GM03348 (cell line): ENCODE data around the gene UBALD1.

Experiments used
- DNase-seq: peaks from one replicate; pipeline ENCODE4 v3.0.0; 2012; ENCODE audit warnings: low spot score

The UBALD1 gene

DNA sequence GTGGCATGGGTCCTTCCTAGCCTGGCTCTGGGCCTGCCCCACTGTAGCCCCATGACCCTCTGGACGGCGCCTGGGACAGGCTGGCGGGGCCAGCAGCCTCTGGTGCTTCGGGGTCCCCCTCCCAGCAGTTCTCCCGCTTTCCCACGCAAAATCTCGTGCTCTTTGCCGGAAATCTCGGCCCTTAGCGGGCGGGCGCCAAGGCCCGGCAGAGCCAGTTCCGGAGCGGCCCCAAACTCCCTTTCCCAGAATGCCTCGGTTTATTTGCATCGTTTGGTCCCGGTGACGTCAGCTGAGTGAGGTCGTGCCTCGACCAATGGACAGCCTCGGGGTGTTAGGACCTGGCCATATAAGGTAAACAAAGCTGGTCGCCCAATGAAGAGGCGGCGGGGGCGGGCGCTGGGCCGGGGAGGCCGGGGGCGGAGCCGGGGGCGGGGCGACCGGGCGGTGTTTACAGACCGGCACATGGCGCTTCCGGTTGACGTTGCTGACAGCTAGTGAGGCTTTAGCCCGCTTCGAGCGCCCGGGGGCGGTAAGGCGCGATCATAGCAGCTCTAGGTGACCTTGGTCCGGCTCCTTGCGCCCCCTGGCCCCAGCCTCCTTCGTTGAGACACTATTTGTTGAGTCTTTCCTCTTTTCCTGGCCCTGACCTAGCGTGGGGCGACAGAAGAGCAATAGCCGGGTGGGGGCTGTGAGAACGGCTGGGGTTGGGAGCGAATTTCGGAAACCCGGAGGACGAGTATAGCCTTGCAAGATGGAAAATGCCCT, 1.5 kb upstream of the UBALD1 start:
- DNase-seq: peak; percentile 99

DNA sequence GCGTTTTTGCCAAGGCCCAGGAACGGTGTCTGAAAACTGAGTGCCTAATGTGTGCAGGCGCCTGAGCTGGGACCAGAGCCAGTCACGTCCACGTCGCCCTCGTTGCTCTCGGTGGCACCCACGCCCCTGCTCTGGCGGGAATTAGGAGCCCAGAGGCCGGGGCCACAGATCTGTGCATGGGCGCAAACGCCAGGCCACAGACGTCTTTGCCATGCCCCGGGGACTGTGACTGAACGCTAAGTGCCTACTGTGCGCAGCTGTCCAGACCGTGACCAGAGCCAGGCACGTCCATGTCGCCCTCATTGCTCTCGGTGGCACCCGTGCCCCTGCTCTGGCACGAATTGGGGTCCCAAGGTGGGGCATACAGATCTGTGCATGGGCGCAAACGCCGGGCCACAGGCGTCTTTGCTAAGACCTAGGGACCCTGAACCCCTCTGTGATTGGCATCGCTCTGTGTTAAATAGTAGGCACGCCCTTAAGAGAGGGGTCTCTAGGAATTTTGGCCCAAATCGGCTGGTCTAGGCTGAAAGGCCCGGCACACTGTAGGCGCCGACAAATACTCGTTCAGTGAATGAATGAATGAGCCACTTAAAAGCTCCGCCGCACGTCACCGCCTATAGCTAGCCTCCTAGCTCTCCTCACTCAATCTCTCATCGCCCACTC, 827 bp upstream of the UBALD1 start:
- DNase-seq: no peak

DNA sequence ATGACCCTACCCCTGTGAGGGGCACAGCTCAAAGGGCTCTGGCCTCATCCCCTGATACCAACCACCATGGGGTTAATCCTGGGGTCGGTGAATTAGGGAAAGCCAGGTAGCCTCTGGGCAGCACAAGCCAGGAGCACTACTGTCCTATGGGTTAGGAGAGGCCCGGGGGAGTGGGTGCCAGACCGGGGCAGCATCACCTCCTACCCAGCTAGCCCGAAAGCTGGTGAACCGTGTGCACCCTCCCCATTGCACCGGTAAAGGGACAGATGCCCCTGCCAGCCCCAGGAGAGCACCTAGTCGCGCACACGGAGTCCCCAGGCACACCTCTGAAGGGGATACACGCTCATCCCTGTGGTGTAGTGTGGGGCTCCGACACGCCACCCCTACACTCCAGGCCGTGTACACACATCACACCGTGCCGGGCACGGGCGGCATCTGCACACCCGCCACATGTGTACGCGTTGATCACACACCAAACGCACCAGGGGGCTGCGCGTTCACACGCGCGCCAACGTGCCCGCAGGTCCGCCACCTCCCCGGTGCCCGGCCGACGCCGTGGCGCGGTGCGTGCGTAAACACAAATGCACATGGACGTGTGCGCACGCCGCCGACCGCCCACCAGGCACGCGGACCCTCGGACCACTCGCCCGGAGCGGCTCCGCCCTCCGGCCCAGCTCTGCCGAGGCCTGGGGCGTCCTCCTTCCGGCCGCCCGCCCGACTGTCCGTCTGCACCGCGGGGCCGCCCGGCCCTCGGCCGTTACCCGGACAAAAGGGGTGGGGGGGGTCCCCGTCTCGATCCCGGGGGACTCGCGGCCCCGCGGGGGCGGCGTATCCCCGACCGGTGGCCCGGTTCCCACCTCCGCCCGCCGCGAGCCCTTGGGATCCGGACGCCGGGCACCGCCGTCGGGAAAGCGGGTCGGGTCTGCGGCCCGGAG, 785 bp downstream of the UBALD1 start:
- DNase-seq: peak; percentile 74

DNA sequence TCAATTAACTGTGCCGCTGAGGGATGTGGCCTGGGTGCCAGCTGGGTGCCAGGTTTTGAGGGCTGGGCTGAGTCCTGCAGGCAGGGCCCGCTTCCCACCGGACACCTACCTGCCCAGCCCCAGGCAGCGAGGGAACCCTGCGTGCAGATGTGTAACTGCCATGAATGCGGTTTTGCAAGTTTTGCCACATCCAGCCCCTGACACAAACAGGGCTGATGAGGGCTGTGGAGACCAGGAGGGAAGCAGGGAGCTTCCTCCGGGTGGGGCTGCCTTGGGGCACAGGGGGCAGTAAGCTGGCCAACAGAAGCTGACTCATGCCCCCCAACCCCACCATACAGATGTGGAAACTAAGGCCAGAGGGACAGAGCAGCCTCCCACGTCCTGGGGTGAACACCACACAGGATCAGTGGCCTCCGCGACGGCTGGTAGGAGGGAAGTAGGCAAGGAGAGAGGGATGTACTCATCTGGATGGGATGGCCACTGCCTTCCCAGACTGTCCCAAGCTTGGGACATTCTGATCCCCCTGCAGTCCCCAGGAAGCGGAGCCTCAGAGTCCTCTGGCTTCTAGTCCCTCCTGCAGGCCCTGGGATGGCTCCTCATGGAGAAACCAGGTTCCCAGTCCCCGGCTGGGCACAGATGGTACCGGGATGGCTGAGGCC, 1.6 kb downstream of the UBALD1 start:
- no peak for DNase-seq

DNA sequence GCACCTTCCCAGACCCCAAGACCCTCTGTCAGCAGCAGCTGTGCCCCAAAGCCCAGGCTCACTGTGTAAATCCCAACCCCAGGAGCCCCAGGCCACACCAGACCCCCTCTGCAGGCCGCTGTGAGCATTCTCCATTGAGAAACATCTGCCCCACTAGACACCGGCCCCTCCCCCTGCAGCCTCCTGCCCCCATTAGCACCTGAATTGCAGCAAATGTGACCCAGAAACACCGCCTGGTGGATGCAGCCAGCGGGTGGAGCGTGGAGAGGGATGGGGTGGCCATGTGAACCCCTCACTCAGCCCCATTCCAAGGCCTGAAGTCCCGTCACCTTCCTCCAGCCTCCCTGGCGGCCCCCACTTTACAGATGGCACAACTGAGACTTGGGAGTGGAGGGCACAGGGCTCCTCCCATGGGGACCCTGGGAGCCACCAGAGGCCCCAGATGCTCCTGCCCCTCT, 2.2 kb downstream of the UBALD1 start:
- no peak for DNase-seq

DNA sequence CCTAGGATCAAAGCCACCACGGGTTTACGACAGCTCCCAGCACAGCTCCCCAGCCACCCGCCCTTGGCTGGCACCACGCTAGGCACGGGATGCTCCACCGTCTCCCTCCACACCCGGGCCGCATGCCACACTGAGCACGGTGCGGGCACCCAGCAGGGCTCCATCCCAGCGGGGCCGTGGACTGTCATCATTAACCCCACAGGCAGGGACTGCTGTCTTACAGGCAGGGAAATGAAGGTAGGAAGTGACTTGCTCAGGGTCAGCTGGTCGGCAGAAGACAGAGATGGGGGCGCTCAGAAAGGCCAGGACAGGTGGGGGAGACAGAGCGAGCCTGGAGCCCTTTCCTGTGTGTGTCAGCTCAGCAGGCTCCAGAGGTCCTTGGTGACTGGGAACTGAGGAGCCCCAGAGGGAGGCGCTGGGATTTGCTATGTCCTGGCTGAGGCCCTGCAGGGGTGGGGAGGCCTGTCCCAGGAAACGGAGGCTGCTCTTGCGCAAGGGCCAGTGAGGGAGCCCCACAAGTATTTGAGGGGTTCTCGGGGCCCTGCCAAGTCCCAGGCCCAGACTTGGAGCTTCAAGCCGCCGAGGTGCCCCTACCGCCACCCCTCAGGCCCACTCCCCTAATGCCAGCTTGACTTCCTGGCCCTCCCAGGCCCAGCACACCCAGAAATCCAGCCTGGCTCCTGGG, 3.2 kb downstream of the UBALD1 start:
- DNase-seq: no peak

DNA sequence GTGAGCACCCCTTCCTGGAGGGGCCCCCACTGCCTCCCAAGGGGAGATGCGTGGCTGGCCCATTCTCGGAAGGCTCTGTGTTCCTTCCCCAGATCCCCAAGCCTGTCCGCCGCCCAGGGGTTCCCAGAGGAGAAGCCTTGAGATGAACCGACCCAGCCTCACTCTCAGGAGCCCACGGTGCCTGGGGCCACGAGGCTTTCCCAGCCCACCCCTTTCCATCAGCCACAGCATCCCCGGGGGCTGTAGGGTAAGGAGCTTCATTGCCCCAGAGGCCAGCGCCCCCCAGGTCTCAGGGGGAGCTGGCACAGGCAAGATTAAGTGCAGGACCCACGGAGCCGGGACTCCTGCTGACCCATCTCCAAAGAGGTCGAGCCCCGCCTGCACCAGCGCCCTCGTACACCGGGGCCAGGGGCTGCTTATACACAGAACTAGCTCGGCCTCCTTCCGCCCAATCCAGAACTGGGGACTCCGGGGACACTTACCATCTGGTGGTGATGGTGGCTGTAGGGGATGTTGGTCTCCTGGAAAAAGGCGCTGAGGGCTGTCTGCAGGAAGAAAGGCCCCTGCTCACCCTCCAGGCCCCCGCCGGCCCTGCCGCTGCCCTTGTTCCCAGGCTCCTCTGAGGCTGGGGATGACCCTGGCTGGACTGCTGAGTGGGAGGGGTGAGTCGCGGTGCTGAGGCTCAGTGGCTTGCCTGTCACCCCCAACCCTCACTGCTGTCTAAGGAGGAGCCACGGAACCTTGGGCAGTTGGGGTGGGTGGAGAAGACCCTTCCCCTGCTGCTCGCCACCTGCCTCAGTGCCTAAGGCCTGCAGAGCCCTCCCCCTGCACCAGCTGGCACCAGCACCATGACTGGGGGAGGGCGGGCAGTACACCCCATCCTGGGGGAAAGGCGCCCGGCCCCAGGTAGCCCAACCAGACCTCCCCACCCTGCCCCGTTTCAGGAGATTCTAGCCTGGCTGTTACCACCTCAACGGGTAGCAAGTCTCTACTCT, 4.4 kb downstream of the UBALD1 start:
- no peak for DNase-seq

DNA sequence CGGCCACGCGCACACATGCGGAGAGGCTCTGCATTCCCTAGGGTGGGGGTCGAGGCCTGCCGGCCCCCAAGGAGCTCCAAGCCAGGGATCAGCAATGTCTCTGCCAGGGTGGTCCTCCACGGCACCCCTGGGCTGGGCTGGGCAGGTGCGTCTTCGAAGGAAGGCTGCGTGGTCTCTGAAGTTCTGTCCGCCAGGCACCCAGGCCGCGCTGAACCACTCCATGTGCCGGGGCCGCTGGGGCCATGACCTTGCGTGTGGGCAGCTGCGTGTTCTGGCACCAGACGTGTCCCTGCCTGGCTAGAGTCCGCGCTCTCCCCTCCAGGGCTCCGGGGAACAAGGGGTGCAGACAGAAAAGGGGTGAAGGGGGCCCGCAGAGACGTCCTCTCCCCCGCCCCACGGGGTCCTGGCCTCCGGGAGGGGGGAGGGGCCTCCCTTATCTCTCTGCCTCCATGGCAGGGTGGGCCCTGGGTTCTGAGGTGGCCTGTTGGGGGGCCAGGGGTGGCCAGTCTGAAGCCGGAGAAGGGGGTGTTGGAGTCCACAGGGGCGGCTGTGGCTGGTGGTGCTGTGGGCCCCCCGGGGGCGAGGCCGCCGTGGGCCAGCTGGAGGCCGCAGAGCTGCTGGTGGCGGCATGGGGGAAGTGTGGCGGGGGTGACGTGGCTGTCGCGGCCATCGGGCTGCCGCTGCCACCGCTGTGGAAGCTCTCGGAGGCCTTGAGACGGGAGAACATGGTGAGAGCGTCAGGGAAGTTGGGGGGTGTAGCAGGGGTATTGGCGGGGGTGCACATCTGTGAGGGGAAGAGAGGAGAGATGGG, 5.3 kb downstream of the UBALD1 start:
- DNase-seq: no peak

DNA sequence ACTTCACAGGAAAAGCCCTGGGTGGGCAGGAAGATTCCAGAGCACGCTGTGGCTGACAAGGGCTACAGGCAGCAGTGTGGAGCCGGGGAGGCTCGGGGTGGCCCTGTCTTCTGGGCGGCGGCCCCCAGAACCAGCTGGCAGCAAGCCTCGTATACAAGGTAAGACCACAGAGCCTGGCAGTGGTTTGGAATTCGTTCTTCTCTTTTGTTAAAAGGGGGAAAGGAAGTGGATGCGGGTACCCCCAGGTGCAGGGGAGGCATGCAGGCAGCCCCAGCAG, 6.0 kb downstream of the UBALD1 start:
- no peak for DNase-seq

DNA sequence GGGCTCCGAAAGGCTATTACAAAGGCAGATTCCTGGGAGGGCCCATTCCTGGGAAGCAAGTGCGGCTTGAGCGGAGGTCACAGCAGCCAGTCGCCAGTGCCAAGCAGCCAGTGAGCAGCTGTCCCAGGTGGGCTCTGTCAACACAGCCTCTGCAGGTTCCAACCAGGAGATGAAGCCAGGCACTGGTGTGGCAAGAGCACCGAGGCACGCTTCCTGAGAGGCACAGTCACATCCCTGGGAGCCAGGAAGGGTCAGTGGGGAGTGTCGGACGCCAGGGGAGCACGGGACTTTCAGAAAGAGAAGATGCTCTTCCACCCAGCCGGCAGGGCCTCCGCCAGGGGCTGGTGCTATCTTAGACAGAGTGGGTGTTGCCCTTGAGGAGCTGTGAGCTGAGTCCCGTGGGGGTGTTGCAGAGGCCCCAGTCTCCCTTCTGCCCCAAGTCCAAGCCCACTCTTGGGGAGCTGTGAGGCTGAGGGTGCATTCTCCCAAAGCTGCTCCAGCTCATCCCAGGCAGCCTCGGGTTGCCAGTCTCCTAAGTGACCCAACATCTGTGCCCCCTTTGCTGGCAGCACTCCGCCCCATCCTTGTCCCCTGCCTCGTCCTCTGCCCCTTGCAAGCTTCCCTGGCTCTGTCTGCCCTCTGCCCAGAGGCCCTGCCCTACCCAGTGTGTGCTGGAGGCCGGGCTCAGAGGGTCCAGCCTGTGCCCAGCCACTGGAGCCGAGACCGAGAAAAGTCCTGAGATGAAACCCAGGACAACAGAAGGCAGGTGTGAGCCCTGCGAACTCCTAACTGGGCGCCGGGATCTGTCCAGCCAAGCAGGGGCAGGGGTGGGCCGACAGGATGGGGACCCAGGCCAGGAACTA, 6.6 kb downstream of the UBALD1 start:
- DNase-seq: no peak

DNA sequence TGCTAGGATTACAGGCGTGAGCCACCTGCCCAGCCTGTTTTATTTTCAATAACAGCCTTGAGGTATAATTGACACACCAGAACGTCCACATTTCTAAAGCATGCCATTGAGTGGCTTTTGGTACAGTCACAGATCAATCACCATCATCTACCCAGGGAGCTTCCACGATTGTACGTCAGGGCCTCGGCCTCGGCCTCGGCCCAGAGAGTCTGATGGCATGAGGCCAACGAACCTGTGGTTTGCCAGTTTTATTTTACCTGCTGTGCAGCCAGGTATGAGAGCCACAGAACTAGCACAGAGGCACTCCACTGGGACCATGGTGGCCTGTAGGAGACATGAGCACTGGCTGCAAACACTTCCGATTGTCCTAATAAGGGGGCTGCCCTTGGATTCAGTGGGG, 8.3 kb downstream of the UBALD1 start:
- no peak for DNase-seq

DNA sequence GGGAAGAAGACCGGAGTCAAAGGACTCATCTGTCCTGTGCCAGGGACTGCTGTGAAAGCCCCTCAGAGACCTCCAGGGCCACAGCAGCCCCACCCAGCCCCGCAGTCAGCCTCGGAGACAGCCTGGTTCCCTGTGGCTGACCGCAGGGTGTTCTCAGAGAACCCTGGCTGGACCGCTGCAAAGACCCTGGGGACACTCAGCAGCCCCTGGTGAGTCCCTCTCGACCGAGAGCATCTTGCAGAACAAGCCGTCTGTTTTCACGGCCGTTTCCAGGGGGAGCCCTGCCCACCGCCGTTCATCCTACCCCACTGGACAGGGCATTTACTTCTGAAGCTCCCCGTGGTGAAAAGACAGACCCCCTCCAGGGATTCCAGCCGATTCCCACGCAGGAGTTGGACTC, 10.3 kb downstream of the UBALD1 start:
- no peak for DNase-seq

DNA sequence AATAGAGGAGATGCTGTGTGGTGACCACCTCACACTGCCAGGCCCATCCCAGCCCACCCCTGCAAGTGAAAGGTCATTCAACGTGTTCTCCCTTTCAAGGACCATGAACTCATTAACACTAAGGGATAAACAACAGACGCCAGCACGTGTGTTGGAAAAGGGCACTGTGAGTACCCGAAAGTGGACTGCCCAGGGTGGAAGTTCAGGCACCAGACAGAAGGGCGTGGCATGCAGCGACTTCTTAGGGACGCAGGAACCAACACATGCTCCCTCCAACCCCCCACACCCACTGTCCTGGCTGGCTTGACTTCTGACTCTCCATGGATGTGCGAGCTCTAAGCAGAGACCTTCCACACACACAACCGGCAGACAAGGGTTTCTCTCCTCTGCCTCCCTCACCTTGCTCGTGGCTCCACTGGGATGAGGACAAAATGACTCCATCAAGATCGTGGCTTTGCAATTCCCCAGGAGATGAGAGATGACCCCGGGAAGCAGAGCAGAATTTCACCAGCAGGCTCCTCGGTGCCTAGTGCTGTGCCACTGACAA, 11.0 kb downstream of the UBALD1 start:
- DNase-seq: no peak

DNA sequence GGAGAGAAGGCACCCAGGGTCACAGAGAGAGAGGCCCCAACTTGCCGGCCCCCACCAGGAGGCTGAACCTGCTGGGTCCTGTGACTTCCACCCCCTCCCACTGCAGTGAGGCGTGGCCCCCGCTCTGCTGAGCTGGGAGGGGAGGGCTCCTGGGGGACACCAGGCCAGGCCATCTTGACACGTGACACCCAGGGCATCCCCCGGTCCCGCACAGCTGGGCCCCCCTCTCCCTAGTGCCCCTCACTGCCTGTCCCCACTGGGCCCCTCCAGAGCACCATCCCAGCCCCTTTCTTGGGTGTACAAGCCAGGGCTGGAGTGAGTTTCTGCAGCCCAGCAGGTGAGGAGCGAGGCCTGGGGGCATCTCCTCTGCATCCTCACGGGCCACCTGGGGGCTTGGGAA, 12.4 kb downstream of the UBALD1 start:
- no peak for DNase-seq

DNA sequence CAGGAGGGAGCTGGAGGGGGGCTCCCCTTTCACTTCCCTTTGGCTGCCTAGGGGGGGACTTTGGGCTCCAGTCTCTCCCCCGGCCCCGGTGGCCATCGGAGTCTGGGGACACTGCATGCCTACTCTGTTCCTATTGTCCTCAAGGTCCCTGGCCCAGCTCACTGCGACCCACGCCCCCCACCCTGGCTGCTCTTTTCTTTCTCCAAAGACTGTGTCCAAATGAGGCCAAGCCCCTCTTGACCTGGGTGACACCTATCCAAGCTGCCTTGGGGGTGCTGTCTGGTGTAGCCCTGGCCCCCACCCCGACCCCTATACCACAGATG, 12.9 kb downstream of the UBALD1 start:
- no peak for DNase-seq

DNA sequence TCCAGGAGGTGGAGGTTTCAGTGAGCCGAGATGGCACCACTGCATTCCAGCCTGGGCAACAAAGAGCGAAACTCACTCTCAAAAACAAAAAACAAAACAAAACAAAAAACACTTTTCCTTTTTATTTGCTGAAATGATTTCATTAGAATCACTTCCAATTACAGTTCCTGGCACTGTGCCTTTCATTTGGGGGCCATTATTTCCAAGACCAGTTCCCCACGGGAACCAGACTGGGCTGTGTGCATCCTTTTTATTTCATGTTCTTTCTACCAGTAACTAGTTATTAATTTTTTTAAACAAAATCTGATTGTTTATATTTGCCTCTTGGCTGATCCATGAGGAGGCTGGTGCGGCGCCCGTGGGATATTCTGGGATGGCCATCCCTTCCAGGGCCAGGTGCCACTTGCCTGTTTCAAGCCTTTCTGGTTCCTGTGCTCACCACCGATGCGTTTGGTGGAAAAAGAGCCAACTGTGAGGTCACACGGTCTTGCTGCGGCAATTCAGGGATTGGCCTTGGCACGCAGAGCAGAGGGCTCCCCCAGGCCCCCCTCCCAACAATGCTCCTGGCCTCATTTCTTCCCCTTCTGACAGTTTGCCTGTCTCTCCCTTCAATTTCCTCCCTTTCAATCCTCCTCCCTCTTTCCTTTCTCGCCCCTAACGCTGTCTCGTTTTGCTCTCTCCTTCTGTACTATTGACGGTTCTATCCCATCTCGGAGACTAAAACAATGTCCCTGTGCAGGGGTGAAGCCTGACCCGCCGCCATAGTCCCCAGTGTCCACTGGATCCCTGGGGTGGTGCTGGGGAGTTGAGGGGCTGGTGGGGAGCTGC, 13.4 kb downstream of the UBALD1 start:
- DNase-seq: no peak

DNA sequence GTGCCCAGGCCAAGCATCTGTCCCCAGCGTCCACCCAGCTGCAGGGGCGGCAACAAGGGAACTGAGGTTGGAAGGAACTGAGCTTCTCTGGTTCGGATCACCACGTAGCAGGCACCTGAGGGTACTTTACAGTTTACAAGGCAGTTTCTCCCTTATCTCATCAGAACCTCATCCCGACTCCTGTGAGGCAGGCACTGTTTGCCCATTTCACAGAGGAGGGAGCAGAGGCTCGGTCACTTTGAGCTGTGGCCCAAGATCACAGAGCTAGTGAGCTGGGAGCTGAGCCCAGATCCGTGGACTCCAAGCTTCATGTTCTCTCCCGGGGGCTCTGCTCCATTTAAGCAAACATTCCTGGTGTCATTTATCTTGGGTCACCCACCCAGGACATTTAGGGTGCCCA, 15.1 kb downstream of the UBALD1 start:
- DNase-seq: no peak

DNA sequence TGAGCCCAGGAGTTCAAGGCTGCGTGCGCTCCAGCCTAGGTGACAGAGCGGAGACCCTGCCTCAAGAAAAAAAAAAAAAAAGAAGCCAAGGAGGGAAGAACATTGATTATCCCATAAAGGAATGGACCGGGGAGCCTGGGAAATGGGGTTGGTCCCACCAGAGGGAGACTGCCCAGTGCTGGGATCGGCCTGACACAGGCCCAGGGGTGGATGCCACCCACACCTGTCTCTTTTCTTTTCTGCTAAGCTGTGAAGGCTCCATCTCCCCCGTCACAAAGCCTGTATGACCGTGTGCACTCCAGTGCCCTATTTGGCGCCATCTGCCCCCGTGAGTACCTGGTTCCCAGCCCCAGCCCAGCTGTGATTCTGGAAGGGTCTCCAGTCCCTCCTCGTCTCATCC, 15.7 kb downstream of the UBALD1 start:
- DNase-seq: no peak
